Keratinocyte (primary cell): Measurements from ENCODE around the gene MINK1. TPM values are rescaled to one million over a fixed set of nuclear protein-coding genes. Genes with fewer than 3 reads are reported as not detected.

Experiments
- DNase-seq: peaks from one replicate; pipeline ENCODE4 v3.0.0-alpha.2; 2011; ENCODE audit warnings: low read depth, missing footprints, low spot score
- FAIRE-seq: peaks from 2 replicates; lab custom pipeline; 2011; peaks lifted over from hg19 to GRCh38; lab: Jason Lieb, UNC
- H2AFZ ChIP-seq: 2 replicates; pipeline ENCODE4 v1.6.0; 2012; ENCODE audit warnings: low read length, control low read depth, inconsistent platforms; ENCODE audit not compliant: control insufficient read depth
- H3K27ac ChIP-seq: 2 replicates; pipeline ENCODE4 v1.5.1; 2011; ENCODE audit warnings: low read length; ENCODE audit not compliant: control insufficient read depth, insufficient read depth
- H3K27me3 ChIP-seq: 3 replicates; pipeline ENCODE4 v1.6.0; 2011; ENCODE audit warnings: low read length; ENCODE audit not compliant: control insufficient read depth, insufficient read depth; ENCODE audit errors: extremely low read depth
- H3K36me3 ChIP-seq, 2 experiments: 2 replicates in 1 of 2; 3 replicates in 1 of 2; pipeline ENCODE4 v1.5.1; 2011; ENCODE audit warnings: low read length in 2 of 2, mild to moderate bottlenecking in 1 of 2; ENCODE audit not compliant: control insufficient read depth in 2 of 2, insufficient read depth in 2 of 2; ENCODE audit errors: extremely low read depth in 1 of 2
- H3K4me1 ChIP-seq: 3 replicates; pipeline ENCODE4 v1.5.1; 2011; ENCODE audit warnings: low read length; ENCODE audit not compliant: control insufficient read depth, insufficient read depth; ENCODE audit errors: extremely low read depth
- H3K4me2 ChIP-seq: 3 replicates; pipeline ENCODE4 v1.6.0; 2011; ENCODE audit warnings: low read depth, low read length; ENCODE audit not compliant: control insufficient read depth, insufficient read depth; ENCODE audit errors: extremely low read depth
- H3K4me3 ChIP-seq, 3 experiments: fragments of 200-600 bp in 1 of 3; sonication (generic) in 1 of 3; 2 replicates in 2 of 3; 3 replicates in 1 of 3; pipeline ENCODE4 v1.5.1; 2011 to 2016; ENCODE audit warnings: low read length in 3 of 3, mild to moderate bottlenecking in 3 of 3, control low read depth in 2 of 3, inconsistent platforms in 1 of 3, low read depth in 1 of 3, mixed read lengths in 1 of 3, mixed run types in 1 of 3, moderate library complexity in 1 of 3; ENCODE audit not compliant: control insufficient read depth in 2 of 3, insufficient read depth in 2 of 3; ENCODE audit errors: extremely low read depth in 1 of 3
- H3K79me2 ChIP-seq: 2 replicates; pipeline ENCODE4 v1.6.0; 2012; ENCODE audit warnings: low read length; ENCODE audit not compliant: control insufficient read depth, insufficient read depth
- H3K9ac ChIP-seq: 3 replicates; pipeline ENCODE4 v1.6.0; 2011; ENCODE audit warnings: low read length; ENCODE audit not compliant: control insufficient read depth, insufficient read depth; ENCODE audit errors: extremely low read depth
- H3K9me1 ChIP-seq: 3 replicates; pipeline ENCODE4 v1.6.0; 2011; ENCODE audit warnings: low read length; ENCODE audit not compliant: control insufficient read depth, insufficient read depth; ENCODE audit errors: extremely low read depth
- H3K9me3 ChIP-seq: 2 replicates; pipeline ENCODE4 v1.5.1; 2012; ENCODE audit warnings: low read depth, low read length; ENCODE audit not compliant: control insufficient read depth
- H4K20me1 ChIP-seq: 3 replicates; pipeline ENCODE4 v1.6.0; 2011; ENCODE audit warnings: low read length; ENCODE audit not compliant: control insufficient read depth, insufficient read depth; ENCODE audit errors: extremely low read depth
- CTCF ChIP-seq, 3 experiments: IDR thresholded peaks in 1 of 3; conservative IDR thresholded peaks in 1 of 3; optimal IDR thresholded peaks in 1 of 3; 2 replicates in 2 of 3; 3 replicates in 1 of 3; pipeline versions ENCODE3 to v1.5.1; 2011; ENCODE audit warnings: low read length in 3 of 3, mild to moderate bottlenecking in 3 of 3, moderate library complexity in 2 of 3, control low read depth in 1 of 3, inconsistent platforms in 1 of 3; ENCODE audit not compliant: insufficient read depth in 2 of 3; ENCODE audit errors: extremely low read depth in 1 of 3
- EZH2 ChIP-seq: IDR thresholded peaks from one replicate; pipeline ENCODE4 v1.6.1; 2012; ENCODE audit warnings: inconsistent platforms, mild to moderate bottlenecking, low read length, moderate library complexity
- dilution Hi-C: fragments of 300-500 bp; cut with MboI; formaldehyde crosslinking; loops from one replicate; pipeline ENCODE4 v1.7.0; 2020; ENCODE audit warnings: low sequenced_read_pairs; ENCODE audit not compliant: extremely low pct_ligation_motif_present
- polyA plus RNA-seq, 5 experiments: library from polyadenylated mRNA; depleted of rRNA in 3 of 5; stranded (reverse) in 3 of 5; stranded (forward) in 1 of 5; unstranded in 1 of 5; fragments of >200 nt; gene quantifications; 1 replicate in 1 of 5; 2 replicates in 3 of 5; 3 replicates in 1 of 5; pipeline versions ENCODE4 v1.2.1 to v1.2.3, GENCODE V29; 2011 to 2012; ENCODE audit warnings: missing spikeins in 2 of 5, low read depth in 1 of 5, low replicate concordance in 1 of 5

MINK1 gene
- polyA plus RNA-seq, 1 donor (not counting 4 experiments of a cell fraction or from before 2014, with no cell fraction given): 82.8 TPM

GRCh38 chr17:4880857-4881256, 47.7 kb downstream of the MINK1 start:
- Histone ChIP-seq H4K20me1 (no peaks in the 10 kb centered on the region), H3K36me3 (peaks cover 50 to 57% of the 10 kb centered on the region in 2 experiments), H2AFZ (no peak overlapping the region), H3K9me1 (no peaks in the 10 kb centered on the region), H3K9me3 (no peaks in the 10 kb centered on the region), H3K27ac (peak overlapping the region; percentile 36), H3K4me2 (no peak overlapping the region), H3K27me3 (no peaks in the 10 kb centered on the region), H3K4me1 (peaks cover 13% of the 10 kb centered on the region), H3K79me2 (peaks cover 45% of the 10 kb centered on the region), H3K9ac (no peak overlapping the region), H3K4me3 (no peak overlapping the region)
- no peak for DNase-seq
- no peak for FAIRE-seq
- TF ChIP-seq CTCF (optimal IDR thresholded peaks at IDR 0.05 in 1 of 3, IDR thresholded peaks at IDR 0.05 in 1 of 3, conservative IDR thresholded peaks at IDR 0.05 in 1 of 3; ENCODE audit: extremely low read depth in 1 of 3, insufficient read depth in 2 of 3, low read length in 3 of 3): no peak
- TF ChIP-seq EZH2: no peak
- dilution Hi-C loops: no loop called here

GRCh38 chr17:4881761-4882555, 48.8 kb downstream of the MINK1 start:
- Histone ChIP-seq H3K36me3 (peaks cover 57 to 61% of the 10 kb centered on the region in 2 experiments), H3K4me2 (peak overlapping the region; percentile 41), H4K20me1 (no peaks in the 10 kb centered on the region), H3K79me2 (peaks cover 39% of the 10 kb centered on the region), H3K9me1 (no peaks in the 10 kb centered on the region), H2AFZ (no peak overlapping the region), H3K9ac (no peak overlapping the region), H3K27me3 (no peaks in the 10 kb centered on the region), H3K9me3 (no peaks in the 10 kb centered on the region), H3K4me1 (peaks cover 13% of the 10 kb centered on the region), H3K27ac (peak overlapping the region; percentile 36), H3K4me3 (no peak overlapping the region)
- TF ChIP-seq EZH2 (no peak), CTCF (optimal IDR thresholded peaks at IDR 0.05 in 1 of 3, IDR thresholded peaks at IDR 0.05 in 1 of 3, conservative IDR thresholded peaks at IDR 0.05 in 1 of 3; ENCODE audit: extremely low read depth in 1 of 3, insufficient read depth in 2 of 3, low read length in 3 of 3) (peak; percentile 90 to 97 (median 93))
- no peak for DNase-seq
- peak; percentile 92 for FAIRE-seq
- dilution Hi-C loops: no loop called here
